NCI-H187 (cell line): ENCODE results near the gene COLEC11.
A peak's percentile ranks its signal among the peaks of the same experiment; 100 is the strongest.
"Not testable (repeated sequence)": the region's sequence is repeated elsewhere in the genome, so short reads cannot be mapped to it uniquely, and the experiment has no call there.

Experiments
- DNase-seq, 2 experiments: peaks; one replicate each; lab custom pipeline; 2025; lab: John Stamatoyannopoulos, UW

Gene COLEC11

DNA sequence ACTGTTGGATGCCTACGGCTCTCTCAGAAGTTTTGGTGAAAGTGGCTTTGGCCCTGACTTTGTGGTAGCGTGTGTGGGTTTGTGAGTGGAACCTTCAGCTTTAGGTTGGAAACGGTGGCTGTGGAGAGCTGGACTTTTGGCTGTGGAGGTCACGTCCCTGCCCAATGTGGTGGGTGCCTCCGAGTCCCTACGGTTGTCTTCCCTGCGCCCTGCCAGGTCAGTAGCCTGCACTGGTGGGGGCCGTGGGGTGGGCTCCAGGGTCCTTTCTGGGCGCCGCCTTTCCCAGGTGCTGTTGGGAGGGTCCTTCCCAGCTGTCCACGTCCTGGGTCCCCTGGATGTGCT lies 11.1 kb downstream of the COLEC11 start:
- DNase-seq = no peak

DNA sequence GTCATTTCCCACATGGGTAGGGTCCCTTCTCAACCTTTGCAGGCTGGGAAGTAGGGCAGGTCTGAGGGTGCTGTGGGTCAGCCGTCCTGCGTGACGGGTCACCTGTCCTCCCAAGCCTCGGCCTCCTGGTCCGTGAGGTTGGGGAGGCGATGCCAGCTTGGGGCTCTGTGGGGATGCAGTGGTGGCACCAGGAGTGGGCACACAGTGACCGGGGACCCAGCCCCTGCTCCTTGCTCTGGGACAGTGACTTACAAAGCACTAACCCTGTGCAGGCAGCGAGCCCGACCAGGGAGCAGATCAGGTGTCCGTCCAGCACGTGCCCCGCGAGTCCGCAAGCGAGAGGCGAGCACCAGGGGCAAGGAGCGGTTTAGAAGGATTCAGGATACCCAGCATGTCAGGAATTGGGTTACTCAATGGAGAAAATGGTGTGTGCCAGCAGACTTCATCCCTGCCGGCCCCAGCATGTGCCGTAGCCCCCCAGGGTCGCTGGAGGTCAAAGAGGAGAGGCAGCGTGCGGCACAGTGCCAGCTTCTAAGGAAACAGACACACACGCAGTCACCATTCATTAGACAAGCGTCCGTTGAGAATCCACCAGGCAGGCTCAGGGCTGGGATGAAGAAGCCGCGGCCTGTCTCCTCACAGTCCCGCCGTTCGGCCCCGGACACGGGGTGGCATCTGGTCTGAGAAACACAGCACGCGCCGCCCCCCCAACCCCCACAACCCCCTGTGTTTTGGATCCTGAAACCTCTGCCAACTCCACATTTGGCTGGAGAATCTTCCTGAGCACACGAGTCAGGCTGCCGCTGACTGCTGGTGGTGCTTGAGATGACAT lies 11.7 kb downstream of the COLEC11 start:
- DNase-seq = no peak

DNA sequence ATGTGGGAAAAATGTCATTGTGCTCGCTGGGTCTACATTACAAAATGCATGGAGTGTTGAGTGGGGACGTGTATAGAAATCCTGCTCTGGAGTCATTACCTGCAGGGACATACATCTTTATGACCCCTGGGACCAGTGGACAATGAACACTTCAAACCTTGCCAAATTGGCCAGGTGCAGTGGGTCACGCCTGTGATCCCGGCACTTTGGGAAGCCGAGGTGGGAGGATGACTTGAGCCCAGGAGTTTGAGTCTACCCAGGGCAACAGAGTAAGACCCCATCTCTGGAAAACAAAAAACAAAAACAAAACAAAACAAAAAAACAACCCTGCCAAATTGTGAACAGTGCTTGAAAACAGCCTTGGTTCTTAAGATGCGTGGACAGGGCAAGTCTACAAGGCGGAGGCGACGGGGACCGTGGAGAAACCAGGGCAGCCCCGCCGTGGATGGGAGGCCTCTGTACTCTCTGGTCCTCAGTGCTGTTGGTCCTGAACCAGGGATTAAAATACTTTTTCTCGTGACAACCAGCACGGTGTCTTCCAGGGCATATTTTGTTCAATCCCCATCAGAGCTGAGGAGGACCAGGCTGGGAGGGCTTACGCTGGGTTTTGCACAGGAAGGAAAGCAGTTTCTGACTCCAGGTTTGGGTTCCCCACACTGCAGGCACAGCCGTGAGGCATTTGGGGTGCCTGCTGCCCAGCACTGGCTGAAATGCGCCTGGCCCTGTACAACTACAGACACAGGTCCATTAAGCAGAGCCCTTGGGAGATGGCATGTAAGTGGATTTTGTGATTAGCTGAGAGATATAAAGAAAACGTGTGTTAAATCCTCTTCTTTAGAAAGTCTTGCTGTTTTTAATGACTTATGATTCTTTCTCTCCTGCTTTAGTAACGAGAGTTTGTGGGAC lies 13.7 kb downstream of the COLEC11 start:
- DNase-seq = peak; percentile 64 to 73

DNA sequence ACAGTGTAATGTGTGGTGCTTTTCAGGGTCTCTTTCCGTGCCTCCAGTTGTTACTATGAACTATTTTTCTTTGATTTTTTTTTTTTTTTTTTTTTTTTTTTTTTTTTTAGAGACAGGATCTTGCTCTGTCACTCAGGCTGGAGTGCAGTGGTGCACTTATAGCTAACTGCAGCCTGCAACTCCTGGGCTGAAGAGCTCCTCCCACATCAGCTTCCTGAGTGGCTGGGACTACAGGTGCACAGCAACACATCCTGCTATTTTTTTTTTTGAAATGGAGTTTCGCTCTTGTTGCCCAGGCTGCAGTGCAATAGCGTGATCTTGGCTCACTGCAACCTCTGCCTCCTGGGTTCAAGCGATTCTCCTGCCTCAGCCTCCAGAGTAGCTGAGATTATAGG lies 14.4 kb downstream of the COLEC11 start:
- DNase-seq = peak; percentile 50 to 83

DNA sequence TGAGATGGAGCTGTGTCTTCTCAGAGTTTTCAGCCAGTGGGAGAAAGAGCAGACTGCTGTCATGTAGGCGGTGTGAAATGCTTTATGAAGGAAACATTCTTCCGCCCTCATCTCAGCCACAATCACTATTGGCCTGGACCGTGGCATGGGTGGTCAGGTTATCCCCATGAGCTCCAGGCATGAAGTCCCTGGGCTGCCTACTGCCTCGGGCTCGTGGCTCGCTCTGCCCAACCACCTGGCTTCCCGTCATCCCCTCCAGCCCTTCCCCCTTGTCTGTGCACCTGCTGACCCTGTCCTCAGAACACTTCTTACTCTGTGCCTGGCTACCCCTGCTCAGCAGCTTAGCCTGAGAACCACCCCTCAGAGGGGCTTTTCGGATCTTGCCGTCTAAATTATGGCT lies 15.5 kb downstream of the COLEC11 start:
- no peak for DNase-seq

DNA sequence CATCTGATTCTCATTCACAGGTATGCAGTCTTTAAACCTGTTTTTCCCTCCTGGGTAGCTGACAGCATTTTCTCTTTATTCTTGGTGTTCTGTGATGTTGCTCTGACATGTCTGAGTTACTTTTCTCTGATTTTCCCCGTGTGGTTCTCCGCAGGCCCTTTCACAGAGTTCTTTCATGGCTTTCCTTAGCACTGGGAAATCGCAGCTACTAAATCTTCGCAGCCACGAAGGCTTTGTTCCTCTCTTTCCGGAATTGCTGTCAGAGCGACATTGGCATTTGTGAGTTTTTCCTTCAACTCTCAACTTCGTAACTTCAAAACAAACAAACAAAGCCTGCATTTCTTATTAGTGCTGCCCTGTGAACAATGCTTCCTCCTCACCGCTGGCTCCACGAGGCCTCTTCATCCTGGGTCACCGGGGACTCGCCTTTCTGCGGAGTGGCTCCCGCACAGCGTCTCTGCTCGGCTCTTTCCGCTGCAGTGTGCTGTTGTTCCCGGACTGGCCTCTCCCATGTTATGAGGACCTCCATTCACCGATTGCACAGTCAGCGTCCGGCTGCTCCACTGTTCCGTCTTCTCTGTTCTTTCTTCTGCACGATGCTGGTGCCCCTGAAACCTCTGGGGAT lies 16.1 kb downstream of the COLEC11 start:
- no peak for DNase-seq

DNA sequence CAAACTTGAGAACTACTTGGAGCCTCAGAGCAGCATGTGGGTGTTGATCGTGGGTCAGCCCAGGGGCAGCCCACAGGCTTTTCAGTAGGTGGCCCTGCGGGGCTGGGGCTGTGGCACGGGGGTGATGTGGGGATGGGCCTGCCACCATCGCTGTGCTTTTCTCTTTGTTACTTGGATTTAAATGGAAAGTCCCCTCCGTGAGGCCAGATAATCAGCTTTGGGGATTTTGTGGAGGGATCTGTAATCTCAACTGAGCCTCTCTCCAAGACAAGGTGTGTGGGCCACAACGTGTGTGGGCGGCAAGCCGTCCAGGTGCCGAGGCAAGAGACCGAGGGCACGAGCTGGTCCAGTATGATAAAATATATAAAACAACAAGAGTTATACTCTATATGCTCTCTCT lies 16.7 kb downstream of the COLEC11 start:
- DNase-seq = no peak

DNA sequence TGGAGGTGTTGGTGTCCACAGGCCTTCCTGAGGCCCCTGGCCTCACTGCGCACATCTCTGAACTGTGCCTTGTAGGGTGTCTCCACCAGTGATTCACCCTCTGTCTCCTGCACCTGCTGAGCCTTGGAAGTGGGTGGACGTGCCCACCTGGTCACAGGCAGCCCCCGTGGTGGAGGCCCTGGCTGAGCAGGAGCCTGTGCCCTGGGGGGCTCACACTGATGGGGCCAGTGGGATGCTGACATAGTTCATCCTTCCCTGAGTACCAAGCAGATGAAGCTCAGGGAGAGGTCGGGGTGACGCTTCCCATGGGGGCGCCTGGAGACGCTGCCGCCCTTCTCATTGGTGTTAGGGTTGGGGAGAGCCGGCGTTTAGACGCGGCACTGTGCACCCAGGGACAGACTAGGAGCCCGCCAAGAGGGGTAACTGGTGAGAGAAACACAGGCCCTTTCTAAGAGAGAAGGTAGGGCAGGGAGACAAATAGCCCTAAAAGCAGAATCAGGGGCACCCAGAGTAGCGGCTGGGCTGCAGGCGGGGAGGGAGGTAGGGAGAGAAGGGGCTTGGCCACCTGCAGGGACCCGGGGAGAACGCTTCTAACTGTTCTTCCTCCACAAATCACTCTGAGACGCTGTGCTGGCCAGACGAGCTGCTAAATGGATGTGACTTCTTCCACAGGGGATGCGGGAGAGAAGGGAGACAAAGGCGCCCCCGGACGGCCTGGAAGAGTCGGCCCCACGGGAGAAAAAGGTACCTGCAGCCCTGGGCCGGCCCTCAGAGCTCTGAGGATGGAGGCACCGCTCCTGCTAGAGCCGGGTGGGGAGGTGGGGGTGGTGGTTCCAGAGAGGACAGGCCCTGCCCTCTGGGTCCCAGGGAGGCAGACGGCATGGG lies 18.0 kb downstream of the COLEC11 start:
- no peak for DNase-seq

GRCh38 chr2:3613524-3613905 lies 18.6 kb downstream of the COLEC11 start:
- DNase-seq = no peak

DNA sequence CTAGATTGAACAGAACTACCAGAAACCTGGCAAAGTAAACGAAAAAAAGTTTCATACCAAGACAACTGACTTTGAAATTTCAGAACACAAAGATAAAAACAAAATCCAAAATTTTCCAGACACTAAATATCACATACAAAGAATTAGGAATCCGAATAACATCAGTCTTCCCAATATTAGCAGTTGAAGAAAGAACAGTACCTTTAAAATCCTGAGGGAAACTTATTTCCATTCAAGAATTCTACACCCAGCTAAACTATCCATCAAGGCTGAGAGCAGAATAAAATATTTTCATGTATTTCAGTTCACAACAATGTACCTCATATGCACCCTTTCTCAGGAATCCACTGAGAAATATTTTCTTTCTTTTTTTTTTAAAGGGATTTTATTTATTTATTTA lies 19.8 kb downstream of the COLEC11 start:
- DNase-seq = not testable (repeated sequence)

GRCh38 chr2:3615541-3616200 lies 20.8 kb downstream of the COLEC11 start:
- not testable (repeated sequence) for DNase-seq

GRCh38 chr2:3616435-3617197 lies 21.7 kb downstream of the COLEC11 start:
- DNase-seq = not testable (repeated sequence)

DNA sequence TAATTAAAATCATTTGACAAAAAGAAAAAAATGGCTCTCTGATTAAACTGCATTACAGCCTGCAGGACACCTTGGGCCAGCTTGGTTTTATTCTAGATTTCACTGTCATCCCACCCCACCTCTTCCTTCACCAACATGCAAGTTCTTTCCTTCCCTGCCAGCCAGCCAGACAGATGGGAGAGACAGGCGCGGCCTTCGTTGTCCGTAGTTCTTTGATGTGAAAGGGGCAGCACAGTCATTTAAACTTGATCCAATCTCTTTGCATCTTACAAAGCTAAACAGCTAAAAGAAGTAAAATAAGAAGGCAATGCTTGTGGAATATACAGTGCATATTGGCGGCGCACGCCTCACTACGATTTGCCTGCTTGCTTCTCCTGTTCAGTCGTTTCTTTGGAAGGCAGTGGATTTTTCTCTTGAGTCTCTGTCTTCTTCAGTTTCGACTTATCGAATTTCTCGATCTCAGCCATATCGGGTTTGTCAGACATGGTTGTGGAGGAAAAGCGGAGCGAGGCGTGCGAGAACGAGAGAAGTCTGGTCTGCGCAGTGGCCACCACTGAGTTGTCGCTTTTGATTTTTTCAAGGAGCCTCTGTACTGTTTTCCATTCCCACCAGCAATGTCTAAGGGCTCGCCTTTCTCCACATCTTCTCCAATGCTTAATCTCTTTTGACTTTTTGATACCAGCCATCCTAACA lies 22.4 kb downstream of the COLEC11 start:
- no peak for DNase-seq

DNA sequence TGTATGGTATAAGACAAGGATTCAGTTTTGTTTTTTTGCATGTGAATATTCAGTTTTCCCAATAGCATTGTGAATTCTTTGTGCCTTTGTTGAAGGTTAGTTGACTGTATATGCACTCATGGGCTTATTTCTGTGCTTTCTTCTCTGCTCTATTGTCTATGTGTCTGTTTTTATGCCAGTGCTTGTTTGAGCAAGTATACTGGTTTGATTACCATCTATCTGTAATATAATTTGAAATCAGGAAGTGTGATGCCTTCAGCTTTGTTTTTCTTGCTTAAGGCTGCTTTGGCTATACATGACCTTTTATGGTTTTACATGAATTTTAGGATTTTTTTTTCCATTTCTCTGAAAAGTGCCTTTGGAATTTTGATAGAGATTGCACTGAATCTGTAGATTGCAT lies 23.5 kb downstream of the COLEC11 start:
- DNase-seq = no peak

DNA sequence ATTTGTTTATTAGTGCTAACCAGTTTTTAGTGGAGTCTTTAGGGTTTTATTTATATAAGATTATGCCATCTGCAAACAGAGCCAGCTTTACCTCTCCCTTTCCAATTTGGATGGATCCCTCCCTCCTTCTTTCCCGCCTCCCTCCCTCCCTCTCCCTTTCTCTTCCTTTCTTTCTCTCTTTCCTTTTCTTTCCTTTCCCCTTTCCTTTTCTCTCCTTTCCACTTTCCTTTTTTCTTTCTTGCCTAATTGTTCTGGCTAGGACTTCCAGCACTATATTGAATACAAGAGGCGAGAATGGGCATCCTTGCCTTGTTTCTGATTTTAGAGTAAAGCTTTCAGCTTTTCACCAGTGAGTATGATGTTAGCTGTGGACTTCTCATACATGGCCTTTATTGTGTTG lies 24.1 kb downstream of the COLEC11 start:
- DNase-seq = no peak

GRCh38 chr2:3619661-3620060 lies 24.7 kb downstream of the COLEC11 start:
- not testable (repeated sequence) for DNase-seq

GRCh38 chr2:3620834-3621233 lies 25.9 kb downstream of the COLEC11 start:
- DNase-seq = no peak

DNA sequence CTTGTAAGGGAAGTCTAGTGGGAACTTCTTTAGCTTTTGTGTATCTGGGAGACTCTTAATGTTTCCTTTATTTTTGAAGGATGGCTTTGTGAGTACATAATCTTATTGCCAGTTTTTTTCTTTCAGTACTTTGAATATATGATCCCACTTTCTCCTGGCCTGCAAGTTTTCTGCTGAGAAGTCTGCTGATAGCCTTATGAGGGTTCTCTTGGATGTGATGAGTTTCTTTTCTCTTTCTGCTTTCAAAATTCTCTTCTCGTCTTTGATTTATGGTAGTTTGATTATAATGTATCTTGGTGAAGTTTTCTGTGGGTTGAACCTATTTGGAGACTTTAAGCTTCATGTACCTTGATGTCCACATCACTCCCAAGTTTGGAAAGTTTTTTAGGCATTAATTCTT lies 28.1 kb downstream of the COLEC11 start:
- DNase-seq = no peak

DNA sequence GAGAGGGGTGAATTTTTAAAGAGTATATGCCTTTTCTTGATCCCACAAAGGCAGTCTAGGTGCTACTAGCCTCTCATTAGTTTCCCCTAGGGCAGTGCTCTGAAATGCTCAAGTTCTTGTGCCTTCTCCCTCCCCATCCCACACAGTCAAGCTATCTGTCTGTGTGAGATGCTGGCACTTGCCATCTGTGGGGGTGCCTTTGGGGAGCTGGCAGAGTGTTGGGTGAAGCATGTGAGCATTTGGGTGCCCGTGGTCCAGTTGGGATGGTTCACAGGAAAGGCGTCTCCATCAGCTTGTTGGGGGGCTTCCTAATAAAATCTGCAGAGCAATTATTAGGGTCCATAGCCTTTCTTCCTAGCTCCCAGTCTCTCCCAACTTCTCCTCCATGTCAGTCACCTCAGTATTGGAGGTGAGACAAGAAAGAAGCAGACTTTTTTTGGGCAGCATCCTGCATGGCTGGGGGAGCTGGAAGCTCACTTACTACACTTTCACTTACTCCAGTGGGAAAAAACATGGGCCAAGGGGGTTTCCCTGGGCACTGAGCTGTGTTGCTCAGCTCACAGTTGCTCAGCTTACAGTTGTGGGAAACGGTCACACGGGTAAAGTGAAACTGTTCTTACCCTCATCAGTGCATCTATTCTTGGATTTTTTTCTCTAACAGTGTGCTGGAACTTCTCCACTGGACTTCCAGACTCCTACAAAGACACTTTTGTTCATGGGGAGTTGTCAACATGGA lies 29.3 kb downstream of the COLEC11 start:
- no peak for DNase-seq
